RCC 7860 (cell line): ENCODE measurements around the gene VWA8.

Experiments used
- DNase-seq: peaks from one replicate; pipeline ENCODE4 v3.0.0-alpha.2; 2015; ENCODE audit warnings: low spot score
- FAIRE-seq: peaks from 2 replicates; lab custom pipeline; 2012; peaks lifted over from hg19 to GRCh38; lab: Jason Lieb, UNC

The VWA8 gene

GRCh38 chr13:41699759-41700158 lies 261.1 kb downstream of the VWA8 start:
- FAIRE-seq (no peak), DNase-seq (no peak)

- FAIRE-seq, result no peak
- no peak for DNase-seq
These were observed 263.3 kb downstream of the VWA8 start for GRCh38 chr13:41697578-41697977.

- FAIRE-seq (peak; percentile 63), DNase-seq (peak; percentile 78)
These were observed 264.5 kb downstream of the VWA8 start for GRCh38 chr13:41696163-41697003.

- FAIRE-seq, result peak; percentile 91
- peak; percentile 82 for DNase-seq
These were observed 266.2 kb downstream of the VWA8 start for GRCh38 chr13:41694545-41695301.

GRCh38 chr13:41693434-41693833 lies 267.5 kb downstream of the VWA8 start:
- FAIRE-seq (no peak), DNase-seq (no peak)

- no peak for DNase-seq
These were observed 269.6 kb downstream of the VWA8 start for GRCh38 chr13:41691274-41691673.

GRCh38 chr13:41682766-41683165 lies 278.1 kb downstream of the VWA8 start:
- no peak for DNase-seq
- FAIRE-seq, result no peak

More at GRCh38 chr13:41691274-41691673, 269.6 kb downstream of the VWA8 start:
- no peak for FAIRE-seq

- FAIRE-seq (no peak), DNase-seq (no peak)
These were observed 278.9 kb downstream of the VWA8 start for GRCh38 chr13:41682001-41682400.

GRCh38 chr13:41681587-41681986 lies 279.3 kb downstream of the VWA8 start:
- no peak for FAIRE-seq
- DNase-seq, result no peak

- FAIRE-seq (no peak), DNase-seq (no peak)
These were observed 280.0 kb downstream of the VWA8 start for GRCh38 chr13:41680900-41681299.

GRCh38 chr13:41678848-41679247 lies 282.1 kb downstream of the VWA8 start:
- no peak for FAIRE-seq
- no peak for DNase-seq

- FAIRE-seq, result no peak
- no peak for DNase-seq
These were observed 282.7 kb downstream of the VWA8 start for GRCh38 chr13:41678249-41678648.

GRCh38 chr13:41675306-41675705 lies 285.6 kb downstream of the VWA8 start:
- FAIRE-seq, result no peak
- no peak for DNase-seq

GRCh38 chr13:41674246-41674645 lies 286.7 kb downstream of the VWA8 start:
- no peak for DNase-seq
- FAIRE-seq, result no peak

GRCh38 chr13:41673640-41674039 lies 287.3 kb downstream of the VWA8 start:
- FAIRE-seq, result no peak
- DNase-seq, result no peak

GRCh38 chr13:41670873-41671443 lies 290.0 kb downstream of the VWA8 start:
- FAIRE-seq (no peak), DNase-seq (no peak)

GRCh38 chr13:41668130-41668757 lies 292.7 kb downstream of the VWA8 start:
- DNase-seq (peak; percentile 69), FAIRE-seq (peak; percentile 65)

GRCh38 chr13:41666644-41667043 lies 294.3 kb downstream of the VWA8 start:
- no peak for DNase-seq
- no peak for FAIRE-seq

- FAIRE-seq, result no peak
- no peak for DNase-seq
These were observed 300.5 kb downstream of the VWA8 start for GRCh38 chr13:41660411-41660810.

GRCh38 chr13:41658057-41658661 lies 302.8 kb downstream of the VWA8 start:
- FAIRE-seq (no peak), DNase-seq (no peak)

GRCh38 chr13:41655997-41656396 lies 304.9 kb downstream of the VWA8 start:
- DNase-seq (no peak), FAIRE-seq (no peak)
